Inflammatory macrophage treated with lipopolysaccharide for 4 hours (primary cell): ENCODE measurements around the gene HLA-F.
A peak's percentile ranks its signal among the peaks of the same experiment; 100 is the strongest.

ENCODE experiments used
- DNase-seq: peaks from one replicate; pipeline ENCODE4 v3.0.0-alpha.2; 2020

The HLA-F gene

GRCh38 chr6:29744621-29745020, 21.4 kb downstream of the HLA-F start:
- DNase-seq = no peak

- DNase-seq = no peak
Measured at GRCh38 chr6:29745386-29745785, 22.2 kb downstream of the HLA-F start.

DNA sequence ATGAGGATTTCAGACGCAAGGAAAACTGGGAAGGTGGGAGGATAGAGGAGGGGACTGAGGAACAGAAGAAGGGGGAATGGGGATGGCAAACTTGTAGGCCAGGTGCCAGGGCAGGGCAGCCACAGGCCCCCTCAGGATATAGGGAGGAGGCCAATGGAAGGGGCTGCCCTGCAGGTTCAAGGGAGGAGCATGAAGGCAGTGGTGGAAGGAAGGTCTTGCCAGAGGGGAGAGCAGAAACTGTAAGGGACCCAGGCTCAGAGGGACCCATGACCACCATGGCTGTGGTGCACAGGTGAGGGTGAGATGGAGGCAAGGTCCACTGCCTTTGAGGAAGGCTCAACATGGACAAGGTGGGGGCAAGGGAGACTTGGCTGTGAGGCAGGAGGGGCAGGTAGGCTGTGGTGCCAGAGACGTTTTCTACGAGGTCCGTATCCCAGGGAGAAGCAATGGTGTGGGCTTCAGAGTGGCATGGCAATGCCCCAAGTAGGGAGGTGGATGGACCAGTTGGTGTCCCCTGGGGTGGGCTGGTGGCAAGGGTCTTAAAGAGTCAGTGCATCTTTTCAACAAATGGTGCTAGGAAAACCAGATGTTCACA, 22.7 kb downstream of the HLA-F start:
- DNase-seq = no peak

GRCh38 chr6:29746846-29747687, 23.8 kb downstream of the HLA-F start:
- no peak for DNase-seq

- DNase-seq = no peak
Measured at GRCh38 chr6:29747688-29748250, 24.5 kb downstream of the HLA-F start.

- DNase-seq = peak; percentile 86
Measured at GRCh38 chr6:29748391-29749307, 25.4 kb downstream of the HLA-F start.

DNA sequence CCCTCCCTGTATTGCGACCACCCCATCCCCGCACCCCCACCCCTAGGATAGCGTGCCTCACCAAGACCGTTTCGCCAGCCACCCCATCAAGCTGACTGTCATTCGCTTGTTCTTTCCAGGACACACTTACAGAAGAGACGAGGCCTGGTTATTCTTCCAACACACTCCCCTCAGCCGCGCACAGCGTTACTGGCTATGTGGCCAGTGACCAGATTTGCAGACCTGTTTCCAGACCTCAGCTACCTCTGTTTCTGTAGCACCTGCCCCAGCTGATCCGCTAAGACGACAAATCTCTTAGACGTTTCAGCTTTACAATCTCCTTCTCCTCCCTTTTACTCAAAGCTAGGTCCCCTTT, 26.1 kb downstream of the HLA-F start:
- no peak for DNase-seq

DNA sequence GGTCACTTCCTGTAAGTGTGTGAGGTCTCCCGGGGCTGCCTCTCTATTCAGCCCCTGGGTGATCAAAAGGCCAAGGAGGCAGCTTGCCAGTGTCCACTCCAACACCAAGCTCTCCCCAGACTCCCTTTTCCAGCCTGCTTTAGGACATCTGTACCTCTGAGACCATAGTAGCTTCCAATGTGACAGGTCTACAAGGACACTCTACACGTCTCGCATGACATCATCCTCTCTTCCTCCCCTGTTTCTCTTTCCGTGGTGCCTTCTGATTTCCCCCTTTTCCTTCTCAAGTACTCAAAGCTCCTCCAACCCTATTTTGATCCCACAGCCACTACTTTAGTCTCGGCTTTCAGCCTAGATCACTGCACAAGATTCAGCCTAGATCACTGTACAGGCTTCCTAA, 26.4 kb downstream of the HLA-F start:
- DNase-seq = peak; percentile 64

GRCh38 chr6:29750709-29751108, 27.5 kb downstream of the HLA-F start:
- DNase-seq = no peak

DNA sequence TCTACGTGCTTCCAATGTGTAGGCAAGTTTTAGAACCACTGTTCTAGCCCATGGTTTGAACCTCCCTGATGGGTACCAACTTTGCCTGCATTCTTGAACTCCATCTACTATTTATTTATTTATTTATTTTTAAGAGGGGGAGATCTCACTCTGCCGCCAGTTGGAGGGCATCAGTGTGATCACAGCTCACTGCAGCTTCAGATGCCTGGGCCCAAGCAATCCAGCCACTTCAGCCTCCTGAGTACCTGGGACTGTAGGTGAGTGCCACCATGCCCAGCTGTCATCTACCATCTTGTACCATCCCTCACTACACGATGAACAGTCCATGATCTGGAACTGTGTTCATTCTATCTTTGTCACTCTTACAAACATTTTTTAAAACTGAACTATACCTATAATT, 28.2 kb downstream of the HLA-F start:
- no peak for DNase-seq

- DNase-seq = peak; percentile 94
Measured at GRCh38 chr6:29752451-29753308, 29.4 kb downstream of the HLA-F start.

DNA sequence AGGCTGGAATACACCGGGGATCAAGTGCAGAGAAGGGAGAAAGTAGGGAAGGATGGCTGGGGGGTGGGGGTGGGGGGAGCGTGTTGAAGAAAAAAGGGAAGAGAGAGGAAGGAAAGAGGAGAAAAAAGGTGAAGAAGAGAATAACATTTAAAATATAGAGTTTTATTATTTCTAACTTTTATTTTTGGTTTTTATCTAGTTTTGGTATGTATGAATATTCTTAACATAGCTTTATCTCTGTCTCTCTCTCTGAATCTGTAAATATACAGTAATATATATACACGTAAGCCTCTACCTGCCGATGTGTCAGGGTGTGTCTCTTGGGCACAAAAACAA, 30.0 kb downstream of the HLA-F start:
- DNase-seq = no peak

DNA sequence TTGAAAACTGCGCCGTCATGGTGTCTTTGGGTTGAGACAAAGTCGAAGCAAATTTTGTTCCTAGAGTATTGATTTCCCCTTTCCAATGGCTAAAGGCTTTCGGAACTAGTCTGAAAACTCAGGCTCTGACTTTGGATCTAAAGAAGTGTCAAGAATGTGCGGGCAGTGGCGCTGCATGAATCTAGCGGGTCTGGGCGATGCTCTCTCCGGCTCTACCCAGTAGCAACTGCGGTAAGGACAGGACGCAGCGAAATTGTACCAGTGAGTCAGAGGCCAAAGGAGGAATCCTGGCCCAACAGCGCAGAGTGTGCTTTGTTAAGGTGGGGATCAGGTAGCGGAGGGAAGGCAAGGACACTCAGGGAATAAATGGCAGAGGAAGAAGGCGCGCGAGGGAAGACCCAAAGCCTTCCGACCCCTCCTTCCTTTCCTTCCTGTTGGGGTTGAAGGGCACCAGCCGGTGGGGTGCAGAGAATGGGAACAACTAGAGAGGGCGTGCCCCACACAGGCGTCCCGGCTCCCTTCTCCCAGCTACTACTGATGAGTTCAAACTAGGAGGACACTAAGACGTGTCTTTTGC, 32.1 kb downstream of the HLA-F start:
- no peak for DNase-seq

DNA sequence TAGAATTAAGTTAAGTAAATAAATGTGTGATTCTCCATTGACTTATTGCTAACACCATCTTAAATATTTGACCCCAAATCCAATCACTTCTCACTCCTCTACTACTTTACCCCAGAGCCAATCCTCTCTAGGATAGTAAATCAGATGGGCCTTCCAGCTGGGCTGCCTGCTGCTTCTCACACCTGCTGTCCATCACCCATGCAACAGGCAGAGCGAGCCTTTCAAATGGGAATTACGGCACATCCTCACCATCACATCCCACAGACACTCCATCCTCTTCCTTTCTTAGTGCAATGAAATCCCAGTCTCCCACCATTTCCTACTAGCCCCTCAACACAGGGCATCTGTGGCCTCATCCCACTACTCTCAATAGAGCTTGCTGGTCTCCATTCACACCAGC, 34.0 kb downstream of the HLA-F start:
- no peak for DNase-seq

DNA sequence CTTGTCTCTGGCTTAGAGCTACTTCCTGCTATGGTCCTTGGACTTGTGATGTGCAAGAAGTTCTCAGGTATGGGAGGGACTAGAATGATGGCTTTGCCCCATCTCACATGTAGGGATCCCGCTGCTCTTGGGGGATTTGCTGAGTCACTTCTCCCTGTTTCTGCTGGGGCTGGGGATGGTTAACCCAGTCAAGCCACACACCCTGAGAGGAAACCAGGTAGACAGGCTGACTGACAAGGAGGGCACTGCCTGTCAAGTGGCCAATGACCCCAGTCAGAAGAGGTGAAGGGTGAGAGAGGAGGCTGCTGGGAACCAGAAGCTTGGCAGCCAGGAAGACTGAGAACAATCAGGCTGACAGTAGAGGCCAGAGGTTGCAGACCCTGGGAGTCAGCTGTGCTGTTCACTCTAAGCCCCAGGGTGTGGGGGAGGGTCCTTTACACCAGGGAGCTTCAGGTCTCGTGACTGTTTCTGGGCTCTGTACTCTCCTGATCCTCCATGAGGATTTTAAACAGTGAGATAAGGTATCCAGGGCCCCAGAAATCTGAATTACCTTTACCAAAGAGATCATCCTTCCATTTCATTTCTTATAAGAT, 34.6 kb downstream of the HLA-F start:
- no peak for DNase-seq

DNA sequence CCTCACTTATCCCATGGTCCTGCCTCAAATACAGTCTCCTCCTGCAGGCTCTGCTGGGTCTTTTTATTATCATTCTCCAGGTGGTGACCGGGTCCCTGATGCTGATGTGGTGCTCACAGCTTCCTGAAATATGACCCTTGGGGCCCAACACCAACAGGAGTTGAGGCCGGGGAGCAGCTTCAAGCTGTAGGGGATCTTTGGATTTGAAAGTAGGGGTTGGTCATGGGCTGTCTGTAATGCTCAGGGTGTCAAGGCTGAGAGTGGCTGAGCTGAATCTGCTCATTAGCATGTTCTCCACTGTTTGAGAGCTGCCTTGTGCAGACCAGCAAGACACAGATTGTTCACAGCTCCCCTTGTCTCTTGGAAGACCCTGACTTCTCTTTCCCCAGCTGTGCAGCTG, 35.5 kb downstream of the HLA-F start:
- DNase-seq = no peak

GRCh38 chr6:29759457-29759856, 36.2 kb downstream of the HLA-F start:
- DNase-seq = no peak

DNA sequence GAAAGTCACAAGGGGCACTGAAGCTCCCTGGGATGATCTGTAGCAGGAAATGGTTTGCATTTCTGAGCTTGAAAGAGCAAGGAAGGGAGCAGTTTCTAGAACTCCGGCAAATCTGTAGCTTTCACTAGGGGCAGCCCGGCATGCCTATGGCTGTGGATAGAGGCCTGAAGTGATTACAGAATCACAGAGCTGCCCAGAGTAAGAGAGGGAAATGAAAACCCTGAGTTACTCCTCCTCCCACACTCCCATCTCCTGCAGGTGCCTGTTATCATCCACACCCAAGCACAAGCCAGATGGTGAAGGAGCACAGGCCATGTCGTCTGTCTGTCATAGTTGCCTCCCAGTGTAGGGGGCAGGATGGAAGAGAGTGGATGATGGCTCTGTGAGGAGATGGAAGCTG, 37.1 kb downstream of the HLA-F start:
- DNase-seq = no peak

- no peak for DNase-seq
Measured at GRCh38 chr6:29762051-29762450, 38.8 kb downstream of the HLA-F start.

DNA sequence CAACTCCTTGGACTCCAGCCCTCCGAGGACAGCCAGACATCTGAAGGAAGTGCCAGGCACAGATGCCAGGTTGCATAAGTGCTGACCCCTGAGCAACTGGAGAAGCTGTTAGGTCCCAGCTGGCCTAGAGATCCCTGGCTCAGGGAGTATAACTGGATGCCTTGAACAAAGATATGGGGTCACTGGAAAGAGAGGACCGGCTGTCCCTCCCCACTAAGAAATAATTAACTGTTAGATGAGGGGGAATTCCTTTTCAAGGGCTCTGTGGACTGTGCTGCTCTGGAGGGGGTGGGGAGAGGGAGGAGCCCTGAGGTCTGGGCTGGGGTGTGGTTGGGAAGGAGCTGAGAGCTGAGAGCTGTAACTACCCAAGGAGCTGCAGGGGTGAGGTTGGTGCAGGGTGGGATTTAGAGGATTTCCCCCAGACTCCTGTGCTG, 39.6 kb downstream of the HLA-F start:
- peak; percentile 15 for DNase-seq

DNA sequence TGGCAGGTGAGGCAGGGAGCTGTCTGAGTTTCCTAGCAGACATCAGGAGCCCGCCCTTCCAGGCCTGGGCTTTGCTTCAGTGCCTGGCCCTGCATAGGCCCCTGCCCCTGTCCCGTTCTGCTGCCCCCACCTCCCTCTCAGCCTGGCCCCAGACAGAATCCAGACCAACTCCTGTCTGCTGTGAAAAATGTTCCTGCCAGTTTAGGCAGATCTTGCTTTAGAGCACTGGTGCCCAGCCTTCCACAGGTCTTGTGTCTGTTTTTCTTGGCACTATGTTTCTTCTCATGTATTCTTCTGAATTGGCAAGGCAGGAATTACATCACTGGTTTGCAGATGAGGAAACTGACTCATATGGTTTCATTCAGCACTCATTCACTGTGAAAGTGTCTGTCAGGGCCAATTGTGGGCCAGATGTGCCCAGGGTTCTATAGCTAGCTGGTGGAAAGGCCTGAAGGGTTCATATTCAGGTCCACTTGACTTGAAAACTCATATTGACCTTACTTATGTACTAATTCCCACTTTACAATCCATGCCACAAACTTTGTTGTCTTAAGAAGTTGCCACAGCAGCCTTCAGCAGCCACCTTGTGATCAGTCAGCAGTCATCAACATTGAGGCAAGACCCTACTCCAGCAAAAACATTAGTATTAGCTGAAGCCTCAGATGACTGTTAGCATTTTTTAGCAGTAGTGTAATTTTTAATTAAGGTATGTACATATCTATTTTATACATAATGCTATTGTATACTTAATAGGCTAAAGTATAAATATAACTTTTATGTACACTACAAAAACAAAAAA, 40.5 kb downstream of the HLA-F start:
- DNase-seq = peak; percentile 90
